HG02852 (cell line): Measurements from ENCODE around the gene PHF21B.

Experiments used
- ATAC-seq: cut with Tn5 transposase; IDR thresholded peaks from one replicate; pipeline ENCODE4 v1.9.1; 2021; ENCODE audit warnings: mild to moderate bottlenecking, moderate library complexity; ENCODE audit not compliant: unreplicated experiment

Gene PHF21B

DNA sequence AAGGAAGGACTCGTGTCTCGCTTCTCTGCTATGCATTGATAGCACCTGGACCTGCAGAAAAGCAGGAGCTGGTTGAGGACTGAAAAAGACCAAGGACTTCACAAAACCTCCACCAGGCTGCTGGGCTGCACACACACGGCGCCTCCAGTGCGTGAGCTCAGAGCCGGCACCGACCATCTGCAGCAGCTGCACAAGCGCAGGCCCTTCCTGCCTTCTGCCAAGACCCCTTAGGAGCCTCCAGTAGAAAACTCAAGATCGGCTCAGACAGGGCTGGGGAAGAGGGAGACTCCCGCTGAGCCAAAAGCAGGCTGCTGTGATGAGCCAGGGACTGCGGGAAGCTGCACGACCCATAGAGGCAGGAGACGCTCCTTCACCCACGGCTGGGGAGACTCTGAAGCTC, 70.9 kb downstream of the PHF21B start:
- no peak for ATAC-seq

DNA sequence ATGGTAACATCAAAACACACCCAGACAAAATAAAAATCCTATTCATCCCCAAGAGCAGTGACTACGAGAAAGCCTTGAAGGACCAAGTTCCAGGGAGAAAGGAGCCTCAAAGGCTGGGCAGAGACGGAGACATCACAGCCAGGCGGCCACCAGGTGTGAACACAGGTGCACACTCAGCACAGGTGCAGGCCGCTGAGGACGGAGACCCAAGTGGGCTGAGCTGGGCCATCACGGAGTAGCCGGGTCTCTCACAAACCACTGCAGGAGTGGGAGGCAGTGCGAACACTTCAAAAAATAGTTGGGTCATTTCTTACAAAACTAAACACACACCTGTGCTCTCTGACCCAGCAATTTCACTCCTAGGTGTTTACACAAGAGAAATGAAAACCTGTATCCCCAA, 72.6 kb downstream of the PHF21B start:
- no peak for ATAC-seq

DNA sequence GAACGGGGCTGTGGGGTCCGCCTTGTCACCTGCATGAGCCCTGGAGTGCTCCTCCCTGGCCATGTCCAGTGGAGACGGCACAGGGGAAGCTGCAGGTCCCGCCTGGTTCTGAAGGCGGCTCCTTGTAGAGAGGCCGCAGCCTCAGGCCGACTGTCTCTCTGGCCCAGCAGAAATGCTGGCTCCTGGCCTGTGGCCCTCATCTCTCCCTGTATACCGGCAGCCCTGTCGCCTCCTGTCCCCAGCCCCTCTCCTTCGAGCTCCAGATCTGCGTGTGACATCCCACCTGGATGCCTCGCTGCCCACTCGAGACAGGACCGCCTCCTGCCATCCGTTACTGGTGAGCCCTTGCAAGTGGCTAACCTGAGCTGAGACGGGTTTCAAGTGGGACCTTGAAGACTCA, 73.6 kb downstream of the PHF21B start:
- ATAC-seq = no peak

DNA sequence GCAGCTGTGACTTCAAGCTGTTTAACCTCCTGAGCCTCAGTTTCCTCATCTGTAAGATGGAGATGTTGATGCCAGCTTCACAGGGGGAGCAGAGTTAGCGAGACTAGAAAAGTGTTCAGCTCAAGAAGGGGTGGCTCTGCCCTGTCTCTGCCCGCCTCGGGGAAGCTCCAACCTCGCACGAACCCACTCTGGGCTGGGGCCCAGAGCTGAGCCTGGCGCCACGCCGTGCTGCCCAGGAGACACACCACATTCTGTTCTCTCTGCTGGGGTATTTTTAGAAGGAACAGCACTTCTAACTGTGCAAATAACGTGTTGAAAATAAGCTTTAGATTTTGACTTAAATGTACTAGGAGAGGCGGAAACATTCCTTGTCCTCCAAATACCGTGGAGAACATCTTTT, 74.1 kb downstream of the PHF21B start:
- no peak for ATAC-seq

DNA sequence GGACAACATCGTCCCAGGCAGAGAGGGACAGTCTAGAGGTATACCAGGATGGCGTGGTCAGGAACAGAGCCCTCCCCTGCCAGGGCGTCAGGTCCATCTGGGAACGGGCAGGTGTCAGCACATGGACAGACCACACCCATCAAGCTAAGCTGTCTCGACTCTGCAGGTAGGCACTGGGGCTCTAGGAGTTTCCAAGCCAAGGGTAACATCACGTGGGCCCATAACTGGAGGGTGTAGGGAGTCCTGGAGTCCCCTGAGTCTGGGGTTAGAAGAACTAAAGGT, 75.4 kb downstream of the PHF21B start:
- no peak for ATAC-seq

DNA sequence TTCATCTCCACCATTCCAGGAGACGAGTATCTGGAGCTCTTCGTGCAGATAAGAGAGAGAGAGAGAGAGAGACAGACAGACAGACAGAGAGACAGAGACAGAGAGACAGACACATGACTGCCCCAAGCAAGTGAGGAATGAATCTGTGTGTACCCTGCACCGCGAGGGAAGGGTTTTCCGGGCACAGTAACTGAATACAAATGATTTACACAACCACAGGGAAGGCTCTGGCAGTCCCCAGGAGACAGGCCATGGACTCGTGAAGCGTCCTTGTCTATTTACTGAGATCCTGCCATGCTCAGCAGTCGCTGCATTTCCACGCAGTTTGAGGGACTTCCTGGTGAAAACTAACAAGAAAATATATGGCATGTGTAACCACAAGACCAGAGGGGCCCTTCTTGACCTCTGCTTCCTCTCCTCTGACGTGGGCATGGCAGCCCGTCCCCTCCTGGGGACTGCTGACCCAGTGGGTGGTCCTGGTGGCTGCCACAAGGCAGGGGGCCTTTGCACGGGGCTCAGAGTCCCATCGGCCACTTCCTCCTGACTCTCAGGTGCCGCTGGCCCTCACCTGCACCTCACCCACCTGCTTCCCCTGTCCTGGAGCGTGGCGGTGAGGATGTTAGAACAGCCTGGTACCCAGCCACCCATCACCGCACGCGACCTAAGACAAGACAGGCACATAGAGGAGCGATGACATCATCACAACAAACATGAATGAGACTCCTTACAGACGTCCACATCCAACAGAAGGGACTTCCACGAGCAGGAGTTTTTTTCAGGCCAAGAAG, 75.9 kb downstream of the PHF21B start:
- no peak for ATAC-seq

DNA sequence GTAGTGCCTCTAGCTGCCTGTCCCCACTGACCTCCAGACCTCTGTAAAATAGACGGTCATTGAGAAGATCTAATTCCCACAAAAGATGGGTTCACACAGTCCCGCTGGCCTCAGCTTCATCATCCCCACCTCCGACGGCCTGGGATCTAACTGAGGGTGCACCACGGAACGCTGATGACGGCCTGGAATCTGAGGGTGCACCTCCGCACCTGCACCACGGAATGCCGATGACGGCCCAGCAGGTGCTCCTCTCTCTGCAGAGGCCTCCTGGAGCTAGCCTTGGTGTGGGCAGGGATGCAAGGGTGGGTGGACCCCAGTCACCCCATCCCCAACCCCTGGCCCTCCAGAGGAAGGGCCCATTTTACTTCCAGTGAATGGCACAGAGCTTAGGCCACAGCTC, 77.3 kb downstream of the PHF21B start:
- ATAC-seq = no peak

DNA sequence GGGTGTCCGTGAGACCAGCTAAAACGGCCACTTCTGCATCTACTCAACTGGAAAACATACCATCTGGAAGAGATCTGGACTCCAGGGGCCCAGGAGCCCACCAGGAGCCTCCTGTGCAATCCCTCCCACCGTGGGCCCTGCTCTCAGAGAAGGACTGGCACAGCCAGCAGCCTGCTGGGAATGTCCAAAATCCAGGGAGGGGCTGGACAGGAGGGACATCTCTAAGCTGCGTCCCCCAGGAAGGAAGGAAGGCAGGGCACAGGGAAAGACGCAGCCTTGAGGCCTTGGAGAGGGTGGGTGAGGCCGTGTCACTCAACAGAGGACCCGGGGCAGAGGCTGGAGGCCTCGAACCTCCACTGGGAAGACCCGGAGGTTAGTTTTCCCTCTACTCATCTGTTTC, 78.0 kb downstream of the PHF21B start:
- no peak for ATAC-seq

DNA sequence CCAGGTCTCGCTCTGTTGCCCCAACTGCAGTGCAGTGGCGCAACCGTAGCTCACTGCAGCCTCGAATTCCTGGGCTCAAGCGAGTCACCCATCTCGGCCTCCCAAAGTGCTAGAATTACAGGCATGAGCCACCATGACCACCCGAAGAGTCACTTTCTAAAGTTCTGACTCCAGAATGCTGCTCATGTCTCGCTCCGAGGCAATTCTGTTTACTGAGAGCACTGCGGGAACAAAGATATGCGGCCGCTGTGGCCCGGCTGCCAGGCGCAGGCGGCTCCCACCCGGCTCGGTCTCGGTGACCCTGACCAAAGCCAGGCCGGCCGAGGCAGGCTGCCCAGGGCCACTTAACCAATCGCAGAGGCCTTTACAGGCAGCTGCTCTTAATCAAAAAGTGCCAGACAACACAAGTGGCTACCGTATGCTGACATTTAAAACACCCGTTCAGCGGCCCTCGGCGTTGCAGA, 78.7 kb downstream of the PHF21B start:
- ATAC-seq = no peak

DNA sequence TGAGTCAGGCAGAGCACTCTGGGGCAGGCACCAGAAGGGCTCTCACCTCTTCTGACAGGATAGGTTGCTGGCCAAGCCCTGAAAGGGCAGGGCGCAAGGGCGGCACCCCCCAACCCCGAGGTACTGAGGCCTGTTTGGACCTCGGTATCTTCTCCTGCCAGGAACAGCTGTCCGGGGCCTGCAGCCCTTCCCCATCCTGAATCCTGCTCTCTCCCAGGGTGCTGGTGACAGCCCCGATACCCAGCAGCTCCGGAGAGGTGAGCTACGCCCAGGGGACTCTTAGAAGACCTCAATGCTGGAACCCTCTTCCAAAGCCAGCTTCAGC, 79.1 kb downstream of the PHF21B start:
- ATAC-seq = no peak

DNA sequence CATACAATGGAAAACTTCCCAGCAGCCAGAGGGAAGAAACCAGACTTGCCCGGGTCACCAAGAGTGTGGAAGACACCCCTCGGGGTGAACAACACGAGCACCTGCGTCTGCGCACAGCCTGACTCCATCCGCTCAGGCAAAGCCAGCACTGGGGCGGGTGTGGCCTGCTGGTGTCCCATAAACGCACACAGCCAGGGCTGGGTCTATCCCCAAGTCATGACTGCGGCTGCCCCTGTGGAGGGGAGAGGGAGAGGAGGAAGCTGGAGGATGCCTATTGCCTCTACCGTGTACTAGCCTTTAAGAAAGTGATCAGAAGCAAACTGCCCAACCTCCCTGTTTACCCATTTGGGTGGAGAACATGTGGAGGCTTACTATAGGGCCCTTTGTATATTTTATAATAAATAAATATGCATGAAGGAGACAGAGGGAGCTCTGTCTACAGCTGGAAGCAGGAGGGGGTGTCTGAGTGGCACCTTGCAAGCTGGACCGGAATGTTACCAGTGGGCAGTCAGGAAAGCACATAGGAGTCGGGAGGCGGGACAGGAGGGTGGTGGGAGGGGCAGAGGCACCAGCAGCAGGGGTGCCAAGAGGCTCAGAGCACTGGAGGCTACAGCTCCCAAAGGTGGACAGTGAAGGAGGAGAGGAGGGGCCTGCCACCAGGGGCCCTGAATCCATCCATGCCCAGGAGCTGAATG, 79.6 kb downstream of the PHF21B start:
- no peak for ATAC-seq

DNA sequence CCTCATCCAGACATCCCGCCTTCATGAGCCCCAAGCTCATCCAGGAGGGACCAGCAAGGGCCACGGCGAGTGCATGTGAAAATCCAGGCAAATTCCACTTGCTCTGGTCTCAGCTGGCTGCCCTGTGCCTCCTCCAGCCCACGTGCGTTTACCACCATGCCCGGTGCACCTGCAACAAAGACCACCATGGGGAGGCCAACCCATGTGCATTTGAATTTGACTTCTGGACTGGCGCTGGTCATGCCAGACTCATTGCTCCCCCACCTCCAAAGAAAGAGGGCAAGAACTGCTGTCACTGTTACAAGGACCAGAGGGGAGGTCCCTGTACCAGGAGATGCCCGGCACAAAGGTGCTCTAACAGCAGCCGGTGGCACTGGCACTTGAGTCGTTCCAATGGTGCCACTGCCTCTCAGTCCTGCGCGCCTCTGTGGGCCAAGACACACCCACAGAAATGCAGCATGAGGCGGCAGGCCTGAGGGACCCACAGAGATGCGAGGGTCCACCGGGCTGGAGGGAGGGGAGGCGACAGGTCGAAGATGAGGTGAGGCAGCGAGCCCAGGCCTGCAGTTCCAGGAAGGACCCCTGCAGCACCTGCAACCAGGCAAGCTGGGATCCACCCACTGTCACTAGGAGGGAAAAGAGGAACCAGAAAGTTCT, 80.3 kb downstream of the PHF21B start:
- ATAC-seq = no peak

DNA sequence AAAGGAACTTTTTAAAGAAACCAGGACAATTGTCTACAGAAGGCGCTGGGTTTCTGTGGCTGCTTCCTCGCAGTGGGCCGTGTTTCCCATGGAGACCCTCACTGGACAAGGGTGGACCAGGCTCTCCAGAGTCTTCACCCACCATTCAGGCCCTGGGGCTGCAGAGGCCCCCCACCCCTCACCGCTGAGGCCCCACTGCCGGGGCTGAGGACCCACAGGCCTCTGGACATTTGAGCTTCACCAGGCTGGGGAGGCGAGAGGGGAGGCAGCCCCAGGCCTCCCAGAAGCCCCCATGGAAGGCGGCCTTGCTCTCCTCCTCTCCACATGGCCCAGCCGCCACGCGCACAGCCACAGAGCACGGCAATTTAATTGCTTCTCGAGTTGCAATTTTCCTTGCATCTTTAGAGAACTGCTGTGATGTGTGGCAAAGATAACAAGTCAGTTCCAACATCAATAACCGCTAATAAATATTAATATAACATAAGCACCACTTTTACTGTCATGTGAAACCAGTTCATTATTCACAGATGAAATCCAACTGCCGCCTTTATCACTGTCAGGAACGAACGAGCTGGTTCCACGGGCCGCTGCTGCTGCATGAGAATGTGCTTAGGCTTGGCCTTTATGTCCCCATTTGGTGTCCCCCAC, 81.0 kb downstream of the PHF21B start:
- no peak for ATAC-seq

DNA sequence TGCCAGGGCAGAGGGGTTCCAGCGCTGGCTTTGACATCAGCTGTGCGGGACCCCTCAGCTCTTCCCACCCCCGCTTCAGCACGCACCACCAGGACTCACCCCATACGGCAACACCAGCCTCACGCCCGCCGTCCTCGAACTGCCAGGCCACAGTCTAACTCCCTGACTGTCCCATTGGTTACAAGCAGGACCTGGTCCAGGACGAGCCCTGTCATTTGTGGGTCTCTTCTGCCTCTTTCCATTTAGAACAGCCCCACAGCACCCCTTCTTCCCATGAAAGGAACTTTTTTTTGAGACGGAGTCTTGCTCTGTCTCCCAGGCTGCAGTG, 81.7 kb downstream of the PHF21B start:
- ATAC-seq = no peak

DNA sequence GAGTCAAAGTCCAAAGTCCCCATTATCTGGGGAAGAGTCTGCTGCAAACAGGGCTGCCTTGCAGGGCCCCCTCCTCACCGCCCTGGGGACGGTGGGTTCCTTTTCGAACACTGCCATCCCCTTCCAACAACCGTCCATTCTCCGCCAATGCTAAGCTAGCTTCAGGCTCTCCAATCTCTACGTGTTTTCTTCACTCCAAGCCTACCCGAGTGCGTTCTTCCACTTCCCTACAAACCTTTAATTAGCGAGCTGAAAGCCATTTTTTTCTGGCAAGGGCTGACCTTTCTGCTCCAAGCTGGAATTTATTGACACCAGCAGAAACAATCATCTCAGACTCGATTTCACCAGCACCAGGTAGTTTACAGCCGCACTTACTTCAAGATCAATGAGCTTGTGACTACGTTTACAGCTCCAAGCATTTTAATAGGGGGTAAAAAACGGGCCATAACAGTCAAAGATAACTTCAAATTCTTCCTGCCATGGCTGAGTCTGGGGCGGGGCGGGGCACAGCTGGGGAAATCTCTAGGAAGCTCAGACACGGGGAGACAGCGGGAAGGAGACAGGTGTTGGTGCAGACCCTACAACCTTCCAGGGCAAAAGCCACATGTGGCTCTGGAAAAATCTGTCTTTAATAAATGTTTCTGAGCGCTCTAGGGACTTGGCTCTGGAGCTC, 82.2 kb downstream of the PHF21B start:
- no peak for ATAC-seq

DNA sequence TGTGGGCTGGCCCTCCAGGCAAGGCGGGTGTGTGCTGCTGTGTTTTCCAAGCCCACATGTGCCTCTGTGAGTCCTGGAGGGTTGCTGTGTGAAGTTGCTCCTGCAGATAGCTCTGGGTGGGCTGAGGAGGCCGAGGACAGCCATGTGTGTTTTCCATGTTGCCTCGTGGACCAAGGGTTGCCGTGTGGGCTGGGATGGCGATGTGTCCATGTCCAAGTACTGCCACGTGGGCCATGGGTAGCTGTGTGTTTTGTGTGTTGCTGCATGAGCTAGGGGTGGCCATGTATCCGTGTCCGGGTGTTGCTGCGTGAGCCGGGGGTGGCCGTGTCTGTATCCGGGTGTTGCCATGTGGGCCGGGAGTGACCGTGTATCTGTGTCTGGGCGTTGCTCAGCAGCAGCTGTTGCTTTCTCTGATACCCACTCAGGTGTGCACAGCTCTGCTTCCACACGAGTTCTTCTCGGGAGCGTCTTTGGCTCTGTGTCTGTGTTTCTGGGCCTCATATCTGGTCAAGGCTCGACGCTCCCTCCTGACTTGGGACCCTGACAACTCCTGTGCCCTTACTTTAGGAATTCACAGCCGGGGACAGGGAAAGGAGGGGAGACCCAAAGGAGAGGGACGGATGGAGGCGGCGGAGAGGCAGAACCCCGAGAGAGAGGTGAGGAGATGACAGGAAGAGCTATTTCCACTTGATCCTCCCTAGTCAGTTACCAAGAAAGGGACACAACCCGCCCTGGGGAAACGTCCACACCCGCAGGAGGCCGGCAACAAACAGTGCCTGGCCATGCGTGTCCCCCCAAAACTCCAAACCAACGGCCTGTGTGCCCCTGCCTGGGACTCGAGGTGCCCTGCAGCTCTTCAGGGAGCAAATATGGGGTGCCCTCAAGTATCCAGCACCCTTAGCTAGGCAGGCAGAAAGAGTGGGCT, 83.1 kb downstream of the PHF21B start:
- ATAC-seq = no peak

DNA sequence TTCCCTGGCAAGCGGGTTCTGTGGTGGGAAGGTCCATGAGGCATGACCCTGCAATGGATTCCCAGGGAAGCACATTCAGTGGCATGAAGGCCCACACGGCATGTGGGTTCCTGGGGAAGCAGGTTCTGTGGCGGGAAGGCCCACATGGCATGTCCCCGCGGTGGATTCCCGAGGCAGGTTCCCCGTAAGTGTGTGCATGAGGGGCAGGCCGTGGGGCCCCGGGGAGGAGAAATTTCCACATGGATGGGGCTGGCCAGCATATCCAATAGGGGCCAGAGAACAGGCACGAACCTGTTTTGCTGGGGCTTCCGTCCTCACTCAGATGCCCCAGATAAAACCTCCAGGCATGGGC, 83.7 kb downstream of the PHF21B start:
- ATAC-seq = no peak

DNA sequence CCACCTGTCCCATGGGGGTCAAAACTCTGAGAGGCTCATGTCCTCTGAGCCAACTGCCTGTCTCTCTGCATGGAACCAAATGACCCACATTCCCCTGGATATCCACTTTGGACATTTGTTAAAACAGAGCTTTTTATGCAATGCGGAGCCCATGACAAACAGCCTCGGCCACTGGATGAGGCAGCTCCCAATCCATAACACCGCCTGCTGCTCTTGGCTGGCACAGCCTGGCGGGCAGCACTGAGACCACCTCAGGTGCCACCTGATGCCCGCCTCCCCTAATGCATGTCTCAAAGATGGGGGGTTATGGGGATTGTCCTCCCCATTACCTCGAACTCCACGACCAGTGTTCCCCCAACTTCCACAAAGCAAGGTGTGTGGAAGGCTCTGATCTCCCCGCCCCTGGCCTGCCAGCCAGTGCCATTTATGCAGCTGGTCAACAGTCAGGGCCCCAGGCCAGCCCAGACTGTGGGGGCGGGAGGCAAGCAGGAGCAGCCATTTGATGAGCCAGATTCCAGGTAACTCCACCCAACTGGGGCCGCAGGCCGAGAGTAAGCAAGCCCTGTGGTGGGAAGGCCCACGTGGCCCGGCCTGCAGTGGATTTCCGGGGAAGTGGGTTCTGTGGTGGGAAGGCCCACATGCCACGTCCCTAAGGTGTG, 84.2 kb downstream of the PHF21B start:
- no peak for ATAC-seq

DNA sequence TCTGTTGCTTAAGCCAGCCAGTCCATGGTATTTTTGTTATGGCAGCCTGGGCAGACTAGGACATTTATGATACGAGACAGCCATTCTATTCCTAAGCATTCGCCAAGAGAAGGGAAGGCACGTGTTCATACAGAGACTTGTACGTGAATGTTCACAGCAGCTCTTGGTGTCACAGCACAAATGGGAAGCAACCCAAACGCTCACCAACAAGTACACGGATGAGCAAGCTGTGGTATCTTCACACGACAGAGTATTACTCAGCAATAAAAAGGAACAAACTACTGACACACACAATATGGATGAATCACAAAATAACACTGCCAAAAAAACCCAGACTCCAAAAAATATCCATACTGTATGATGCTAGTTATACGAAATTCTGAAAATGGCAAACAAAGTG, 85.1 kb downstream of the PHF21B start:
- ATAC-seq = no peak

DNA sequence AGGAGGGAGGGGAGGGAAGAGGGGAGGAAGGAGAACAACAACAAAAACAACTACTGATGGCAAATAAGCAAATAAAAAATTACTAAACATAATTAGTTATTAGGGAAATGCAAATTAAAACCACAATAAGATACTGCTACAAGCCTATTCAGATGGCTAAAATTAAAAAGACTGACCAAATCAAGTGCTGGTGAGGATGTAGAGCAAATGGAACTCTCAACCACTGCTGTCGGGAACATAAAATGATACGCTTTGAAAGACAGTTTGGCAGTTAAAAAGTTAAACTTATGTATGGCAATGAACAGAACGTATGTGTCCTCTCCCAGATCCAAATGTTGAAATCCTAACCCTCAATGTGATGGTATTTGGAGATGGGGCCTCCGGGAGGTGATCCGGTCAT, 85.7 kb downstream of the PHF21B start:
- ATAC-seq = no peak
